Stimulated activated naive CD4-positive, alpha-beta T cell (primary cell): Measurements from ENCODE around the gene ZNF232.
A peak's percentile ranks its signal among the peaks of the same experiment; 100 is the strongest.
"Not testable (repeated sequence)": the region's sequence is repeated elsewhere in the genome, so short reads cannot be mapped to it uniquely, and the experiment has no call there.

Experiments
- DNase-seq, 6 experiments: peaks; one replicate each; lab custom pipeline; 2025; lab: John Stamatoyannopoulos, UW

Gene ZNF232

DNA sequence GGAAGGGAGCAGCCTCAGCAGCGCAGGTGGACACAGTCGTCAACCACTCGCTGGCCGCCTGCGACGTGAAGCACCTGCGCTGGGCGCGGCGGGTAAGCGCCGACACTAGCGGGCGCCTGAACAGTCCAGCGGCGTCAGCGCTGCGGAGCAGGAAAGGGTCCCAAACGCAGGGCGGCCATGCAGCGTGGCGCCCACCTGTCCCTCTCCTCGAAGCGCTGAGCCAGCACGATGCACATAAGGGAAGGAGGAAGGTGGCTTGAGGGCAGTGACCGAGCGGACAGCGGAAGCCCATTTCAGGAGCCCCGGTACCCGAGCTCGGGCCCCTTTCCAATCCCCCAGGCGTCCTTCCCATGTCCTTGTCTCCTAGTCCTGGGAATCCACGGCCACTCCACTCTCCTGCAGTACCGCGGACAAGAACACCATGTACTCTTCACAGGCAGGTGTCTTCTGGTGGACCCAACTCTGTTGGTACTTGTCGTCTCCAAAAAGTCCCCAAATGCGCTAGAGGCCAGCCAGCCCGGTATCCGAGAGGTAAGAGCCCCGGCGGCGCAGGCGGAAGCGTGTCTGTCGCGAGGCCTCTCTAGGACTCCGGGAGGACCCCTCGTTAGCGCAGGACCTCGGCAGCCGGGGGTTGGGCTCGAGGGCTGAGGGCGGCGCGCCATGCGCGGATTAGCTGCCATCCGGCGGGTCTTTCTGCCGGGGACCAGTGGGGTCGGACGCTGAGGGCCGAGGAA lies 14.4 kb downstream of the ZNF232 start:
- peak in 5 of 6 experiments; percentile 7 to 50 (median 32) for DNase-seq

DNA sequence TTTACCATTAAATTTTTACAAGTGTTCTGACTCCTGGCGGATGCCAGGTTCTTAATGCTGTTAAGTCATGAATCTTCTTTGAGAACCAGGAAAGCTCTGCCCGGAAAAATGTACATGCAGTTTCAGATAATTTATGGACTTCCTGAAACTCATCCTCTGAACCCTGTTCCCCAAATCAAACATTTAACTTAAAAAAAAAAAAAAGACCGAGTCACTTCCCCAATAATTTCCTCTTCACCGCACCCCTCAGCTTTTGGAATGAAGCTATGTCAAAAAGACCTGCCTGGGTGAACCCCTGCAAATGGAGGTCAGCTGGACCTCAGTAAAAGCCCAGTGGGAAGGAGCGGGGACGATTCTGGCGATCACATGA lies 15.0 kb downstream of the ZNF232 start:
- DNase-seq, result no peak

DNA sequence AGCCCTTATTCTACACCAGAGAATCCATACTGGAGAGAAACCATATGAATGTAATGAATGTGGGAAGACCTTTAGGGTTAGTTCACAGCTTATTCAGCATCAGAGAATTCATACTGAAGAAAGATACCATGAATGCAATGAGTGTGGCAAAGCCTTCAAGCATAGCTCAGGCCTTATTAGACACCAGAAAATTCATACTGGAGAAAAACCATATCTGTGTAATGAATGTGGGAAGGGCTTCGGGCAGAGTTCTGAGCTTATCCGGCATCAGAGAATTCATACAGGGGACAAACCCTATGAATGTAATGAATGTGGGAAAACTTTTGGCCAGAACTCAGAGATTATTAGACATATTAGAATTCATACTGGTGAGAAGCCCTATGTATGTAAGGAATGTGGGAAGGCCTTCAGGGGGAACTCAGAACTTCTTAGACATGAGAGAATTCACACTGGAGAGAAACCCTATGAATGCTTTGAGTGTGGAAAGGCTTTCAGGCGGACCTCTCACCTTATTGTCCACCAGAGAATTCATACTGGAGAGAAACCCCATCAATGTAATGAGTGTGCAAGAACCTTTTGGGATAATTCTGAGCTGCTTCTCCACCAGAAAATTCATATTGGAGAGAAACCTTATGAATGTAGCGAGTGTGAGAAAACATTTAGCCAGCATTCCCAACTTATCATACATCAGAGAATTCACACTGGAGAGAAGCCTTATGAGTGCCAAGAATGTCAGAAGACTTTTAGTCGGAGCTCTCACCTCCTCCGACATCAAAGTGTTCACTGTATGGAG lies 19.3 kb downstream of the ZNF232 start:
- no peak for DNase-seq

DNA sequence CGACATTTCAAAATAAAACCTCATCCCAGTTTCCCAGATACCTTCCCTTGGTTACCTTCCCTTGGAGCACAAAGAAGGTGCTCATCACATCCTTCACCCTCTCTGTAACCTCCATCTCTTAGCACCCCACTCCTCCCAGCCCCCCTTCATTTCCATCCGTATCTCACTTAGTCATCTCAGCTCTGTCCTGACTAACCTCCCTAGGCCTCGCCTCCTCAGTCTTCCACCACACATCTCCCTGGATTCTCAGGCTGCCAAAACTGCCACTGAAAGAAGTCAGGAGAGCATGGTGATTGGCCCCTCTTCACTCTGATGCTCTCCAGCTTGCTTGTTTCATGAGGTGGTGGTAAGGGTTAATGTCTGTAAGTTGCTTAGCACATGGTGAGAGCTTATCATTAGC lies 31.1 kb downstream of the ZNF232 start:
- no peak for DNase-seq

DNA sequence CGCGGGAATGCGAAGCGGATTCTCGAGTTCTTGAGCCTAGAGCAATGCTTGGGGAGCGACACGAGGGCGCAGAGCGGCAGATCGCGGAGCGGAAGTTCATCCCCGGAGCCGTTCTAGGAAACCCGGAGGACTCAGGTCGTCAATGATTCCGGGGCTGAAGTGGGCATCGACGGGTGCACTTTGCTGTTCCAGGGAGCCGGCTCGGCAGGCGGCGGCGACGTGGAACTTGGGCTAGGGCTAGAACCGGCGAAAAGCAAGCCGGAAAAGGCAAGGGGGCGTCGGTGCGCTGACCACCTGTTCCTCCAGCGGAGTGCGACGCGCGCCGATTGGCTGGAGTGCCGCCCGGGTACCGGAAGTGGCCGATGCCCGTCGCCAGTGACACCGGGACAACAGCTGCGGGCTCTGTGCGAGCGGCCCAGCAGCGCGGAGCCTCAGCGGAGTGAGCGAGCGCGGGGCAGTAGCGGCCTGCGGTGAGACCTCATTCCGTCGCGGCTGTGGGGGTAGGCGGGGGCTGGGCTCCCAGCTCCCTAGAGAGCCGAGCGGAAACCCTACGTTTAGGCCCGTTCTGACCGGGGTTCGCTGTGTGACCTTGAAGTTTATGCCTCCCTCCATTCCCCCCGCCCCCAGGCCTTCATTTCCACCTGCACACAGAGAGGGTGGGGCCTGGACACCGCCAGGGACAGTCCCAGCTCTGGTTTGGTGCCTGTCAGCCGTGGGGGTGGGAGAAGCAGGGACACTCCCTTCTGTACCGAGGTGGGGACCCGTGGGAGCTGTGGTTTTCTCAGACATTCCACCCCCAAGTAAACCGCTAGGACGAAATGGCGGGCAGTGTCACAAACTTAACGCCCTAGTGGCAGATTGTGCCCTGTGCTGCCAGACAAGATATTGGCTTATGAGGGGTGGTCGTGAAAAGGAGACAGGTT lies 33.3 kb downstream of the ZNF232 start, which contains the start of gene ZFP3:
TSS of gene ZFP3 (plus strand) at position 362 of the 923 bp plus-strand sequence. CDS start 13,038 bp downstream, outside the sequence.
- peak; percentile 48 to 86 (median 66) for DNase-seq

DNA sequence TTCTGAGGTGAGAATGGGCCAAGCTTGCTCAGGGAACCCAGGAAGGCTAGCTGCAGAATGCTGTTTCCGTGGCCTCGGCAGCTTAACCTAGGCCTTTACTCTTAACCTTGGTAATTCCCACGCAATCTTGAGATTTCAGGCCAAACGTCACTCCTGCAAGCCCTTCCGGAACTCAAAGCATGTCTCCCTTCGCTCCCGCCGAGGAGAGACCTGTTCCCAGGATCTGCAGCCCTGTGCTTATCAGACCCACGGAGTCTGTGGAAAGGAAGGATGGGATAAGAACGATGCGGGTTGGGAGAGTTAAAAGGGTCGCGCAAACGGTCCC lies 33.9 kb downstream of the ZNF232 start:
- no peak for DNase-seq

DNA sequence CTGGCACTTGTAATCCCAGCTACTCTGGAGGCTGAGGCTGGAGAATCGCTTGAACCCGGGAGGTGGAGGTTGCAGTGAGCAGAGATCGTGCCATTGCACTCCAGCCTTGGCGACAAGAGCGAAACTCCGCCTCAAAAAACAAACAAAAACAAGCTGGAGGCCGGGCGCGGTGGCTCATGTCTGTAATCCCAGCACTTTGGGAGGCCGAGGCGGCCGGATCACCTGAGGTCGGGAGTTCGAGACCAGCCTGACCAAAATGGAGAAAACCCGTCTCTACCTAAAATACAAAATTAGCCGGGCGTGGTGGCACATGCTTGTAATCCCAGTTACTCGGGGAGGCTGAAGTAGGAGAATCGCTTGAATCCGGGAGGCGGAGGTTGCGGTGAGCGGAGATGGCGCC lies 34.4 kb downstream of the ZNF232 start:
- DNase-seq, result not testable (repeated sequence)

DNA sequence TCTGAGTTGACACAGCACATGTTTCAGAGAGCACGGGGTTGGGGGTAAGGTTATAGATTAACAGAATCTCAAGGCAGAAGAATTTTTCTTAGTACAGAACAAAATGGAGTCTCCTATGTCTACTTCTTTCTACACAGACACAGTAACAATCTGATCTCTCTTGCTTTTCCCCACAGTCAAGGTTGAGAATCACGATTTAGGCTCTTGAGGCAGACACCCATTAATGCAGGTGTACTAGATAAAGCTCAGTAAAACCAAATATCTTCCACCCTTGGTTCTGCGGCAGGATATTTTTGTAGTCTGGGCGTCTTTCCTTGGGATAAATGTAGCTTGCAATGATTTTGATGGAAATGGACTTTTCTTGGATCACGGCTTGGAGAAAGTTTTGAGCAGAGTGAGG lies 36.2 kb downstream of the ZNF232 start:
- DNase-seq, result not testable (repeated sequence)

DNA sequence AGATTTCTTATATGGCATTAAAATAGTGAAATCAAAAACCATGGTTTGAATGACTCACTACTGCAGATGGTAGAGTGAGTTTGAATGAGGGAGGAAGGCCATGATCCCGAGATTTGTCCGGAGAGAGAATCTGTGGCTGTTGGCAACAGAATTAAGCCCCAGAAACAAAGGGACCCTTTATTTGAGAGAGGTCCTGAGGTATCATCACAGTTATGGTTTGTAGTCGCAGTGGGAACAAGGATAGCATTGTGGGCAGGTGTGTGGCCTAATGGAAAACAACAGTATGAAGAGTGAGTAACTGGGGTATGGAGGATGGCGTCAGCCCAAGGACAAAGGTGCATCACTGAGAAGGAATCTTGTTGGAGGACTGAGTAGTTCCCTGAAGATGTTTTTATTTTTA lies 42.0 kb downstream of the ZNF232 start:
- DNase-seq, result no peak

DNA sequence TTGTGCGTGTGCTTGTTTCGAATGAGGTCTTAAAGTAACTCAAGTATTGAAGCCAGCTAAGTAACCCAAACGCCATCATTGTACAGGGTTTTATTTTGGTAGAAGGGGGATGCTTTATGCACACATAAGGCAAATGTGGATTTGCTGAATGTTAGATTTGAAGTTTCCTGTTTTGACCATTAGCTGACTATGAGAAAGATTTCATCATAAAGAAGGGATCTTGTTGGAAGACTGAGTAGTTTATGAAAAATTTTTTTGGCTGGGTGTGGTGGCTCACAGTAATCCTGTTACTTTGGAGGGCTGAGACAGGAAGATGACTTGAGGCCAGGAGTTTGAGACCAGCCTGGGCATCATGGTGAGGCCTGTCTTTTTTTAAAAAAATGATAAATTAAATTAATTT lies 43.4 kb downstream of the ZNF232 start:
- no peak for DNase-seq

DNA sequence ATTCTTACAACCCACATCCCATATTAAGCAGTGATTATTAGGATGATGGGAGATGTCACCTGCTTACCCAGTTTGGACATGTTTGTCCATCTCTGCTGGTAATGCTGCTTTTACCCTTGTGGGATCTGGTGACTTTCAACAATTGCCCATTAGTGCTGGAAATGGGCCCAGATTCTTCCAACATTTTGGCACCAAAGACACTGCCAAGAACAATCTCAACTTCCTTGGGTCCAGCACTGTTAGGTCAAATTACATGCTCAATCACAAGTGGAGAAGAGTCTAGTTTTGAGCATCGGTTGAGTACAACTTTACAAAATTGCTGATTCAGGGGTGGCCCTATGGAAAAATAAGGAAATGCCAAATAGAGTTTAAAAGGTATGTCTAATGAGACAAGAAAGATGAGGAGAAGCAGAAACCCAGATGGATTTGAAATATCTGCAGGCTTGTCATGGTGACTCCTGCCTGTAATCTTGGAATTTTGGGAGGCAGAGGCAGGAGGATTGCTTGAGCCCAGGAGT lies 46.4 kb downstream of the ZNF232 start:
- no peak for DNase-seq
